WTC11 (cell line): ENCODE data around the gene CELSR1.

Source experiments
- CTCF ChIP-seq: fragments of 200-600 bp; IDR thresholded peaks from 2 replicates; pipeline ENCODE4 v1.8.0; 2022; ENCODE audit warnings: antibody characterized with exemption
- E2F4 ChIP-seq: sonication (generic); formaldehyde crosslinking; IDR thresholded peaks from 2 replicates; pipeline ENCODE4 v1.8.1; 2022; ENCODE audit warnings: low read depth, mild to moderate bottlenecking, moderate library complexity, missing genetic modification reagents, borderline replicate concordance
- ETV6 ChIP-seq: sonication (generic); formaldehyde crosslinking; IDR thresholded peaks from 2 replicates; pipeline ENCODE4 v1.8.1; 2022; ENCODE audit warnings: mild to moderate bottlenecking, missing genetic modification reagents
- IRF2 ChIP-seq: sonication (generic); formaldehyde crosslinking; IDR thresholded peaks from 2 replicates; pipeline ENCODE4 v1.8.0; 2022; ENCODE audit warnings: low read depth, missing genetic modification reagents, borderline replicate concordance
- JUN ChIP-seq: sonication (generic); formaldehyde crosslinking; IDR thresholded peaks from 2 replicates; pipeline ENCODE4 v1.8.0; 2023; ENCODE audit warnings: mild to moderate bottlenecking, missing genetic modification reagents
- MXD4 ChIP-seq: fragments of 250-450 bp; sonication (Bioruptor Pico); IDR thresholded peaks from 2 replicates; pipeline ENCODE4 v1.8.0; 2021; ENCODE audit warnings: mild to moderate bottlenecking, moderate library complexity, borderline replicate concordance
- TEAD4 ChIP-seq: sonication (generic); formaldehyde crosslinking; IDR thresholded peaks from 2 replicates; pipeline ENCODE4 v1.8.0; 2022; ENCODE audit warnings: mild to moderate bottlenecking, missing genetic modification reagents
- ZNF232 ChIP-seq: sonication (generic); formaldehyde crosslinking; IDR thresholded peaks from 2 replicates; pipeline ENCODE4 v1.8.0; 2022; ENCODE audit warnings: mild to moderate bottlenecking, missing genetic modification reagents
- TF ChIP-seq, protein P1 (sequence below): sonication (generic); formaldehyde crosslinking; IDR thresholded peaks from 2 replicates; pipeline ENCODE4 v1.8.1; 2023; ENCODE audit warnings: mild to moderate bottlenecking, moderate library complexity, missing genetic modification reagents
- TF ChIP-seq, protein P2 (sequence below): sonication (generic); formaldehyde crosslinking; IDR thresholded peaks from 2 replicates; pipeline ENCODE4 v1.8.1; 2023; ENCODE audit warnings: mild to moderate bottlenecking, missing genetic modification reagents, moderate library complexity

DNA sequence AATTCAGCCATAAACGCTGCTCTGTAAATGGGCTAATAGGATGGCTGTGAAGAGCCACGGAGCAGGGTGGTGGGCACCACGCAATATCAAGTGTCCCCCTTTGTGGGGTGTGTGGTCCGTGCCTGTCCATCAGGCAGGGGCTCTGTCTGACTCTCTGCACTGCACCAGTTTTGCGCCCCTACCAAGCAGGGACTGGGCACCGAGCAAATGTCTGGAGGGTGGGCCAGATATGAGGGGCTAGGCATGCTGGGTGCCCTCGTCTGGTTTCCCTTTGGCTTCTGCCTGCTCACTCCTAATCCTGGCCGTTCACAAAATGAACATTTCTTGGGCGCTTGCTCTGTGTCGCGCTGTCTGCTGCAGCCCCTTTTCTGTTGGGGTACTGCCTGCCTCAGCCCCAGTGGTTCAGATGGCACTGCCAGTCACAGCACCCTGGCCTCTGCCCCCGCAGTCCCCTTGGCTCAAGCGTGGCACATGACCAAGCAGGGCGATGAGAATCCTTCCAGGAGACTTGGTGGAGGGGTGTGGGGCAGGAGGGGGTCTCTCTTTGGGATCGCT is 37.1 kb upstream of the CELSR1 start:
- TF ChIP-seq CTCF (no peak), JUN (CRISPR knock-in tag) (no peak), MXD4 (CRISPR knock-in tag) (no peak), E2F4 (no peak), ETV6 (CRISPR knock-in tag) (no peak), TEAD4 (CRISPR knock-in tag) (no peak), IRF2 (CRISPR knock-in tag) (no peak), ZNF232 (CRISPR knock-in tag) (no peak)
- TF ChIP-seq, protein P1, sequence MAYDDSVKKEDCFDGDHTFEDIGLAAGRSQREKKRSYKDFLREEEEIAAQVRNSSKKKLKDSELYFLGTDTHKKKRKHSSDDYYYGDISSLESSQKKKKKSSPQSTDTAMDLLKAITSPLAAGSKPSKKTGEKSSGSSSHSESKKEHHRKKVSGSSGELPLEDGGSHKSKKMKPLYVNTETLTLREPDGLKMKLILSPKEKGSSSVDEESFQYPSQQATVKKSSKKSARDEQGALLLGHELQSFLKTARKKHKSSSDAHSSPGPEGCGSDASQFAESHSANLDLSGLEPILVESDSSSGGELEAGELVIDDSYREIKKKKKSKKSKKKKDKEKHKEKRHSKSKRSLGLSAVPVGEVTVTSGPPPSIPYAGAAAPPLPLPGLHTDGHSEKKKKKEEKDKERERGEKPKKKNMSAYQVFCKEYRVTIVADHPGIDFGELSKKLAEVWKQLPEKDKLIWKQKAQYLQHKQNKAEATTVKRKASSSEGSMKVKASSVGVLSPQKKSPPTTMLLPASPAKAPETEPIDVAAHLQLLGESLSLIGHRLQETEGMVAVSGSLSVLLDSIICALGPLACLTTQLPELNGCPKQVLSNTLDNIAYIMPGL (CRISPR knock-in tag): no peak
- TF ChIP-seq, protein P2, sequence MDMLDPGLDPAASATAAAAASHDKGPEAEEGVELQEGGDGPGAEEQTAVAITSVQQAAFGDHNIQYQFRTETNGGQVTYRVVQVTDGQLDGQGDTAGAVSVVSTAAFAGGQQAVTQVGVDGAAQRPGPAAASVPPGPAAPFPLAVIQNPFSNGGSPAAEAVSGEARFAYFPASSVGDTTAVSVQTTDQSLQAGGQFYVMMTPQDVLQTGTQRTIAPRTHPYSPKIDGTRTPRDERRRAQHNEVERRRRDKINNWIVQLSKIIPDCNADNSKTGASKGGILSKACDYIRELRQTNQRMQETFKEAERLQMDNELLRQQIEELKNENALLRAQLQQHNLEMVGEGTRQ: no peak
